Posterior cingulate gyrus (tissue), 11 donors: Measurements from ENCODE around the gene PHLDB3.

Experiments used
- DNase-seq, 10 donors: peaks; one replicate each; pipeline versions ENCODE4 v3.0.0 to v3.0.0-alpha.2; 2020 to 2021; ENCODE audit warnings: mixed read lengths in 3 of 10
- intact Hi-C: fragments of 100-400 bp; cut with DNase I; formaldehyde crosslinking; loops from one replicate; pipeline ENCODE4 v1.15.1; 2023

Gene PHLDB3

DNA sequence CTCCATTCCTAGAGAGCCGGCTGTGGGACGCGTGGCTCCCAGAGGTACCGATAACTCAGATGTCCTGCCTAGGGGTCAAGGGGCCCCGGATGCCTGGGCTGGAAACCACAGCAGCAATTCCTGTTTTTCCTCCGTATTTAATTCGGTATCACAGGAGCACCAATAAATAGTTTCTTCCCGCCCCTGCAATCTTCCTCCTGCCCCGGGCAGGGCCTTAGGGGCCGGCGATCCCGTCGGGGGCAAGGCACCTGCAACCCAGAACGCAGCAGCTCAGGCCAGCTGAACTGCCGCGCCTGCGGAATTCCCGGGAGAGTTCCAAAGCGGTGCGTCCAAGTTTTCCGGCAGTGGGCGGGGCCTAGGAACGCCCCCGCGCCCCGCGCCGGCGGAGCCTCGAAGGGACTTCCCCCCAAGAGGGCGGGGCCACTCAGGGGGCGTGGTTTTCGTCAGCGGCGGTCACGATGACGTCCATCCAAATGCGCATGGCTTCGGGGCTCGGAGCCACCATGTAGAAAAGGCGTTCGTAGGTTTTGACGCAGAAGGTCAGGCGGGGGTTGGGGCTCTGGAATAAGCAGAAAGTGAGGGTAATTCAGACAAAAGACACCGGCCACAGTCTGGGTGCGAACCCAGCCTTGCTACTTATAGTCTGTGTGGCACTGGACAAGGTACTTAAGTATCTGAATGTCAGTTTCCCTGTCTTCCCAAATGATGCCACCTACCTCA is 29.4 kb downstream of the PHLDB3 start:
- peak; percentile 79 to 99 (median 90) for DNase-seq
- intact Hi-C loops, result no loop called here

DNA sequence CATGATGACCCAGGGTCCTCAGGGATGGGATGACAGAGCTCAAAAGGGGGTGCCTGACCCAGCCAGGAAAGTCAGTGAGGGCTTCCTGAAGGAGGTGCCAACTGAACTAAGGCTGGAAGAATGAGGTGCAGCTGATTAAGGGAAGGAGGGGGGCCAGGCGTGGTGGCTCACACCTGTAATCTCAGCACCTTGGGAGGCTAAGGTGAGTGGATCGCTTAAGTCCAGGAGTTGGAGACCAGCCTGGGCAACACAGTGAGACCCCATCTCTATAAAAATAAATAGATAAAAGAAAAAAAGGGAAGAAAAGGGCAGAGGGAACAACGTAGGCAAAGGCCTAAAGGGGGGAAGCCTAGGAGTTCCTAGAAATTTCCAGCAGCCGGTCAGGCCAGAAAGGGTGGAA is 30.1 kb downstream of the PHLDB3 start:
- intact Hi-C loops, result no loop called here
- DNase-seq, result no peak

DNA sequence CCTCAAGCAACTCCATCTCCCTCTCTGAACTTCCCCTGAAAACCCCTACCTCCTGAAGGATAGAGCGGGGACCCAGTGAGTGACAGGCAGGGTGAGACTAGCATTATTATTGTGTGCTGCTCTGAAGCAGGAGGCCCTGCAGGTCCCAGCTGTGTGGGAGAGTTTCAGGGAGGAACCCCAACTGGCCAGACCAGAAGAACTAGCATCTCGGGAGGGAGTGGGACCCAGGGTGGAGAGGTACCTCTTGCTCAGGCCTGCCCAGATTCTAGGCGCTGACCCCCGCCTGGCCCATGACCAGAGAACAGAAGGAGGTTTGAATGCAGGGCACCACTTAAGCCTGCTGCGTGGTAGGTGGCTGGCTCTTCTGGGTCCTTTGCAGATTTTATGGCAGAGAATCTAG is 33.5 kb downstream of the PHLDB3 start:
- intact Hi-C loops, result no loop called here
- no peak for DNase-seq

DNA sequence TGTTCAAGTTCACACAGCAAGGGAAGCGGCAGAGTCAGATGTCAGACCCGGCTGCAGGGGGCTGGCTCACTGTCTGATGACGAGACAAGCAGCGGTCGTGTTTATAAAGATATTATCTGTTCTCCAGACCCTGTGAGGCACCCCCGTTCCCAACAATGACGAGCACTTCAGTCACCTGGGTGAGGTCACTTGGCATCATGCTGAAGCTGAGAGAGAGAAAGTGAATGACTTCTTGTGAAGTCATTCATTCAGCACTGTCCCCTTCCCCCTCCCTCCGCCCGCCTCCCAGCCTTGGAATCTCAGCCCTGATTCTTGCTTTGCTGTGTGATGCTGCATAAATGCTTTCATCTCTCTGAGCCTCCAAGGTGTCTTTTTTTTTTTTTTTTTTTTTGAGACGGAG is 34.3 kb downstream of the PHLDB3 start:
- DNase-seq, result peak in 1 of 10 donors; percentile 26
- intact Hi-C loops, result no loop called here

DNA sequence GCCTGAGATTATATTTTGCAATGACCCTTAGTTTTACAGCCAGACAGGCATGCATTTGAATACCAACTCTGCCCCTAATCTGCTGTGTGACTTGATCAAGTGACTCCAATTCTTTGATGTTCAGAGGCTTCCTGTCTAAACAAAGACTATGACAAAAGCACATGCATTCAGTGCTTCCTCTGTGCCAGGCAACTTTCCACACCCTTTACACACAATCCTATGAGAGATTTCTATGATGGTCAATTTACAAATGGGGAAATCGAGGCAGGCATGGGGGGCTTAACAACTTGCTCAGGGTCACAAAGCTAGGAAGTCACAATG is 35.4 kb downstream of the PHLDB3 start:
- intact Hi-C loops, result no loop called here
- no peak for DNase-seq

DNA sequence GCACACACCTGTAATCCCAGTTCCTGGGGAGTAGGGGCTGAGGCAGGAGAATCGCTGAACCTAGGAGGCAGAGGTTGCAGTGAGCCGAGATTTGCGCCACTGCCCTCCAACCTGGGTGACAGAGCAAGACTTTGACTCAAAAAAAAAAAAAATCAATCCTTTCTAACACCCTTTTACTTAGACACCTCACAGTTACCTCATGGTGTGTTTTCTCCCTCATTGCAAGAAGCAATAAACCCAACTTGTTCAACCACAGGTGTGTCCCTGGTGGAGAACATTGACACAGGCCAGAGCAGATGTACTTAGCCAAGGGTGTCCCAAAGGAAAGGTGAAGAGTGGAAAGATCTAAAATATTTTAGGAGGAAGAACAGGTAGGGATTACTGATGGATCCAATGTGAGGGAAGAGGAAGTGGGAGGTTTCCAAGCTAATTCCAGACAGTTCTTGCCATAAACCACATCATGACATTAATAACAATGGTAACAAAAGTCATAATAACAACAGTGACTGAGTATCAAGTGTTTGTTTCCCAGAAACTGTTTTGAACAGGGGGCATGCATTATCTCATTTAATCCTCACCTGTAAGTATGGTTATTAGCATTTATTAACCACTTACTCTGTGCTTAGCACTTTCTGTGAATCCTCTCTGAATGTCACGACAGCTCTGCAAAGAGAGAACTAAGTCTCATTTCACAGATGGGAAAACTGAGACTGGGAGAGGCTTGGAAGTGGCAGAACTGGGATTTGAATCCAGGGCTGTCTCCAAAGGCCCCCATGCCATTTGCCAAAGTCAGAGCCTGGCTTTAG is 36.0 kb downstream of the PHLDB3 start:
- intact Hi-C loops, result no loop called here
- no peak for DNase-seq

DNA sequence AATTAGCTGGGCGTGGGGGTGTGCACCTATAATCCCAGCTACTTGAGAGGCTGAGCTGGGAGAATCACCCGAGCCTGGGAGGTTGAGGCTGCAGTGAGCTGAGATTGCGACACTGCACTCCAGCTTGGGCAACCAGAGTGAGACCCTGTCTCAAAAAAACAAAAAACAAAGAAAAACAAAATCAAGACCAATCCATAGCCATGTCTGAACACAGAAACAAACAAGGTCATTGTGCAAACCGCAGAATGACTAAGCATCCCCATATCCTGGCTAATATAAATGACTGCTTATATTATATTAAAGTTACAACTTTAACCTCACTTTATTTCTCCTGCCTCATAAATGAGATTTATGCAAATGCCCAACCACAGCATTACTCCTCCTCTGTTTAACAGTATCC is 36.8 kb downstream of the PHLDB3 start:
- DNase-seq, result no peak
- intact Hi-C loops, result no loop called here

DNA sequence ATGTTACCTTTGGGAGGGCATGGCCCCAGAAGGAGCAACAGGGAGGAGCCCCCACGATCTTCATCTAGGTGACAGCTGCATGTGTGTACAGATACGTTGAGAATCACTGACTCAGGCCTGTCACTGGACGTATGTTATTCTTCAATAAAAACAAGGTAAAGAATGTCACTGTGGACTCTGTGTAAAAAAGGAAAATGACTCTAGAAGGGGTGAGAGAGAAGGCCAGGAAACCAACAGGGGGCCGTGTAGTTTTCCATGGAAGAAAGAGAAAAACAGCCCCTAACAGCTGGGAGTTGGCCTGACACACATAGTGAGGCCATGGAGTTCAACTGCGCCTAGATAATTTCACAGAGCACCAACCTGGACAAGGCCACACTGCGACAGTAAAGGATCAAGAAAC is 37.3 kb downstream of the PHLDB3 start:
- DNase-seq, result no peak
- intact Hi-C loops, result no loop called here

DNA sequence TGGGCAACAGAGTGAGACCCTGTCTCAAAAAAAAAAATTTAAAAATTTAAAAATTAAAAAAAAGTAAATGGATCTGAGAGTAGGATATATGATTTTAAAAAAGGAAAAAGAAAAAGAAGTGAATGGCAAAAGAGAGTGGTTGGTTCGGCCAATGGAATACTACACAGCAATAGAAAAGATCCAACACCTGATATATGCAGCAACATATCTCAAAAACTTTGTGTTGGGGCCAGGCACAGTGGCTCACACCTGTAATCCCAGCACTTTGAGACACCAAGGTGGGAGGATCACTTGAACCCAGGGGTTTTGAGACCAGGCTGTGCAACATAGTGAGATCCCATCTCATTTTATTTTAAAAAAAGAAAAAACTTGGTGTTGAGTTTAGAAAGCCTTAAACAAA is 37.8 kb downstream of the PHLDB3 start:
- intact Hi-C loops, result no loop called here

DNA sequence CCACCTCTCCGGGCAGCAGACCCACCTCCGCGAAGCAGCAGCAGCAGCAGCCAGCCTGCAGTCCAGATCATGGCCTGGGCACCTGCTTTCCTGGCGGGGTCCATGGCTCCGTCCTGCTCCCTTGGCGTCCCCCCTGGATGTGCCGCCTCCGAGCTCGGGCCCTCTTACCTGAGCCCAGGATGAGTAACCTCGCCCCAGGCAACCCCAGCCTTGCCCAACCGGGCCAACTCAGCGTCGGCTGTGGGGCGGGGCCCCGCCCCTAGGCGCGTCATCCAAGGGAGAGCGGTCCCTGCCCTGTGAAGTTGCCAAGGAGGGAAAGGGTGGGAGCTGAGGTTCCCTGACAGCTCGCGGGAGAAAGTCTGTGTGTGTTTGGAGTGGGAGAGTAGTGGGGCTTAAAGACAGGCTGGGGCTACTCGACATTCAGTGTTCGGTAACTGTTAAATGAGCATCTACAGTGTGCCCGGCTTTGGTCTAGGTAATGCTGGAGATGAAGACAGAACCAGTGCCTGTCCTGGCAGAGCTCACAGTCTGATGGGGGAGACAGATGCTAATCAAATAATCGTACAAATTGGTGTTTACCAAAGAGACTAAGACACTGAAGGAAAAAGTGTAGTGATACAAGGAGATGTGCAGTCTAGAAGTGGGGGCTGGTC is 39.0 kb downstream of the PHLDB3 start, which contains the start of gene LYPD3:
TSS of gene LYPD3 (minus strand) at position 141 of the 653 bp plus-strand sequence. CDS start at position 104, 37 bp downstream.
- intact Hi-C loops, result no loop called here
- no peak for DNase-seq

More for the DNA sequence above, 37.8 kb downstream of the PHLDB3 start:
- DNase-seq, result no peak

DNA sequence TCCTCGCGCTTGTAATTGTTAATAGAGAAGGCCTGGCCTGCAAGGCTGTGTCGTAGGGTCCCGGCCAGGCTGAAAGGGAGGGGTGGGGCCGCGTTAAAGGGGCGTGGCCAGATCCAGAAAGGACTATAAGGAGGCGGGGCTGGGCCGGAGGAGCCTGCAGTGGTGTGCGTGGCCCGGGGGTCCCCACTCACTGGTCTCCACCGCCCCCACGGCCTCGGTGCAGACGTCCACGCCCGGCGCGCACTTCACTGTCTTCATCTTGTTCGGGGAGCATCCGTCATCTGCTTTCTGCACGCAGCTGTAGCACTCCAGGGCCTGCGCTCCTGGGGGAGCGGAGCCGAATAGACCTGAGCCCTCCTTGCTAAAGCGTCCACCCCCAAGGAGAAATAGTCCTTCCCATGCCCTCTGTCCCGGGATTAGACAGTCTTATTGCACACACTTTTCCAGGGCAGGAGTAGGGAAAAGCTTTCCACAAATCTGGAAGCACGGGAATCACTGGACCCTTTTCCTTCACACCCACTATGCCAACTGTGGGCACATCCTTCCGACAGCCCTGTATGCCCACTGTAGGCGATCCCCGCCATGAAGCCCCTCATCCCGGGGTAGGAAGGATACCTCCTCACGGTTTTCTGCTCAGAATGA is 40.3 kb downstream of the PHLDB3 start:
- intact Hi-C loops, result no loop called here
- peak in 8 of 10 donors; percentile 39 to 93 (median 62) for DNase-seq

DNA sequence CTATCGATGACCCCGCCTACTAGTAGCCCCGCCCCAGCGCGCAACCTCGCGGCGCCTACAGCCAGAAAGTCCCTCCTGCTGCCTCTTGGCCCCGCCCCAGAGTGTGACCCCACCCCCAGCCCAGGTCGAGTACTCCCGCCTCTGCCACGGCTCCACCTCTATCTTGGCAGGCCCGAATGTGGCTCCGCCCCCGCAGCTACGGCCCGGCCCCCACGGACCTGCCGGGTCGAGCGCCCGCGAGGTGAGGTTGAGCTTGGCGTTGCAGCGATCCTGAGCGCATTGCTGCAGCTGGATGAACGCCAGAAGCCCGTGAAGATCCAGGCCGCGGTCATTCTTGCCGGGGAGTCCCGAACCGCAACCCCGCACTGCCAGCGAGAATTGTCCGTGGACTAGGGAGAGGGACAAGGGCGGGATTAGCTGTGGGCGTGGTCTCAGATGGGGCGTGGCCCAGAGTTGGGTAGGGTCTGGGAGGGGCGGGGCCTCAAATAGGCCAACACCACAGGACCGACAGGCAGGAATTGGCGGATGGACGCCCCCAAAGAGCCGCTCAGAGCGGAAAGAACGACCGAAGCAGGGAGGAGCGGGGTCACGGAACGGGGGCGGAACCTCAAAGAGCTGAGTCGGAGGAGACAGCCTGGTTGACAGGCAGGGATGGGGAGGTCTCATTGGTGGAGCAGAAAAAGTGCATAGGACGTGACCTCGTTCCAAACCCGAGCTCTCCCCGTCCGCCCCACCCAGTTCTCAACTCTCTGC is 41.0 kb downstream of the PHLDB3 start:
- intact Hi-C loops, result no loop called here
- DNase-seq, result peak; percentile 72 to 98 (median 84)

DNA sequence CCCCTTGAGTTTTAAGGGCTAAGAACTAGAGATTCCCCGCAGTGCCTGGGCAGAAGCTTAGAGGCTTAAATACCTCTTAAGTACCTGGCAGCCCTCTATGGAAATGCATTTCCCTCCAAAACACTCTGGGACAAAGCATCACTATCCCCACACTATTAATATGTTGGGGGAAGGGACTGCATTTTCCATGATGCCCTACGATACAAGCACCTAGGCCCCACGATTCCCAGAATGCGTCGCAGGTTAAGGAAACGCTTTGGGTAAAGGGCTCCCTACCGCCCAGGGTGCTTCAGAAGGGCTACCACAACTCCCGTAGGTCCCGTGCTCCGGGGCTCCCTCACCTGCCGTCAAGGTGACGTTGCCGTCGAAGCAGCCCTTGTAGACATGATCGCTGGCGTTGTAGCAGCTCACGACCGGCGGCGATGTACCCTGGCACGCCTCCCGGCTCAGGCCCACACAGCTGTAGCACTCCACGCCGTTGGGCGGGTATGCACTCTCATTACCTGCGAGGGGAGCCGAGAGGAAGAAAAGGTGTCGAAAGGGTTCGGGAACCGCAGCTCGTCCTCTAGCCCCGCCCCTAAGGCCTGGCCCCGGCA is 41.7 kb downstream of the PHLDB3 start:
- intact Hi-C loops, result no loop called here
- DNase-seq, result no peak

DNA sequence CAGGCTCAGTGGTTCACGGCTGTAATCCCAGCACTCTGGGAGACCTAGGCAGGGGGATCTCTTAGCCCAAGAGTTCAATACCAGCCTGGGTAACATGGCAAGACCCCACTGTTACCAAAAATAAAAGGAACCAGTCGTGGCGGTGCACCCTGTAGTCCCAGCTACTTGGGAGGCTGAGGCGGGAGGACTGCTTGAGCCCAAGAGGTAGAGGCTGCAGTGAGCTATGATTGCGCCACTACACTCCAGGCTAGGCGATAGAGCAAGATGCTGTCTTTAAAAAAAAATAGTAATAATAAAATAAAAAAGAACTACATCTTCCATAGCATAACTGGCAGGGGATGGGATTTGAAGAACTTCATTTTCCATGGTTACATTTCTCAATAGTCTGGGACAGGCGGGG is 42.2 kb downstream of the PHLDB3 start:
- intact Hi-C loops, result no loop called here

DNA sequence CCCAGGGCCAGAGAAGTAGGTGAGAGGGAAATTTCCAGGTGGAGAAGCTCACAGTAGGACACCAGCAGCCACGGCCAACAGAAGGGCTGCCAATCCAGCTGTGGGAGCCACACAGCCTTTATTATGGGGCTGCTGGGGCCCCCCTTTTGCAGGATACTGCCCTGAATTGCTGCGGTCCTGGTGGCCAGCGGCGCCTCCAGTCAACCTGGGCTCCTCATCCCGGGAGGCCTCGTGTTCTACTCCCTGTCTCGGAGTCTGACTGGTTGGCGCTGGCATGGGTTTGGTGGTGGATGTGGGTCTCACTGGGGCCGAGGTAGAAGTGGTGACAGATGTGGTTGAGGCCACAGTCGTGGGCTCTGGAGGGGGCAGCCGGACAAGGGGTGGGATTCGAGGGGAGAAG is 43.2 kb downstream of the PHLDB3 start:
- DNase-seq, result peak in 1 of 10 donors; percentile 83
- intact Hi-C loops, result no loop called here

More for the DNA sequence above, 42.2 kb downstream of the PHLDB3 start:
- DNase-seq, result peak in 1 of 10 donors; percentile 13

DNA sequence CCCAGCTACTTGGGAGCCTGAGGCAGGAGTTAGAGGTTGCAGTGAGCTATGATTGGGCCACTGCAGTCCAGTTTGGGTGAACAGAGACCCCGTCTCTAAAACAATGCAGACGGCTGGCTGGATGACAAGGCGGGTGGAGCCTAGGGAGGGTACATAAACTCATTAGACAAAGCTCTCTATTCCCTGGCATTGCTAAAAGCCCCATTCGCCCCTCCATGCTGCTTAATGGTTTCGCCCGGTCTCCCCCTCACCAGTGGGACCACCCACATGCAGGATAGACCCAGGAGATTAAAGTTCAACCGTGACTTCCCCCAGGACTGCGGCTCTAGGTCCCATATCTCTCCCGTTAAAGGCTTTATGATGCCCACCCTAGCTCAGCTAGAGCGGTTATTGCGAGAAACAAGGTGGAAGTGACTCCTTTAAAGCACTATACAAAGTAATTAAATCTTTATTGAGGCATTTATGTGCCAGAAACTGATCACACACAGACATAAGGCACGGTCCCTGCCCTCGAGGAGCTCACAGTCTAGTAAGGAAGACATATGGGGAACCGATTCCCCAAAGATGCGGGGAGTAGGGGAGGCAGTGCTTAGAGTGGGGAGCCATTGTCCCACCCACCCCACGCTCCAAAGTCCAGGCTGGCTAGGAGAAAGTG is 44.1 kb downstream of the PHLDB3 start:
- intact Hi-C loops, result no loop called here
- peak in 2 of 10 donors; percentile 9 to 30 for DNase-seq

DNA sequence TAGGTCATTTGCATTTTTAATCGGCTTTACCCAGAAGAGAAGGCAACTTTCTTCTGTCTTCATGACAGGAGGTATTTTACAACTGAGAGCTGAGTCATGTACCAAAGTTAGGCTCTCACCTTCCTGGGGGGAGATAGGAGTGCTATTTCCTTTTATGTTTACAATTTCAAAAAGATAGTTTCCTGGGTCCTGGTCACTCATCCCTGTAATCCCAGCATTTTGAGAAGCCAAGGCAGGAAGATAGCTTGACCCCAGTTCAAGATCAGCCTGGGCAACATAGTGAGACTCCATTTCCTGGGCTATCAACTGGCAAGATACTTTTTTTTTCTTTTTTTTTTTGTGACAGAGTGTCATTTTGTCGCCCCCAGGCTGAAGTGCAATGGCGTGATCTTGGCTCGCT is 46.7 kb downstream of the PHLDB3 start:
- no peak for DNase-seq
- intact Hi-C loops, result no loop called here

DNA sequence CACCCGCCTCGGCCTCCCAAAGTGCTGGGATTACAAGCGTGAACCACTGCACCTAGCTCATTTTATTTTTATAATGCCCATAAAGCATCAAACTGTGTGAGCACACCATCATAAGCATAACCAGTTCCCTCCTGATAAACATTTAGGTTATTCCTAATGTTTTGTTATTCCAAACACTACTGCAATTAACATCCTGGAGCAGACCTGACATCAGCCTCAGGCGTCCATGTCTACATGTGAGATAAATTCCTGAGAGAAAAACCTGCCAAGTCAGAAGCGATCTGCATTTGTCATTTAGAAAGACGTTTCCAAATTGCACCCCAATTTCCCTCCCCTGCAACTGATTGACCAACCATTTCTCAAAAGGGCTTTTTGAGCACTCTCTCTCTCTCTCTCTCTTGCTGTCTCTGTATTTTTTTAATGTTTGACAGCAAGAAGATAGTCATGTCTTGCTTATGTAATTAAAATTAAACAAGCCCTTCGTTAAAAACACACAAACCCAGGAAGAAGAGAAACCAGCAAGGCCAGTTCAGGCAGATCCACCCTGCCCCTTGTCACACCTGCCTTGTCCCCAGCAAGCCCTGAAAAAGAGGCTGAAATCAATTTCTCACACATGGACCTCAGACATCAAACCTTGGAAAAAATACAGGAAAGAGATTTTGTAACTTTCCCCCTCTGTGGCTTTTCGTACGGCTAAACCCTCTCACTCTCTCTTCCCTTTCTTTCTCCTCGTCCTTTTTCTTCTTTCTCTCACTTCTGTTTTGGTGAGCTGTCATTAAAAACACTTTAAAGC is 49.0 kb downstream of the PHLDB3 start:
- intact Hi-C loops, result no loop called here
- peak in 1 of 10 donors; percentile 12 for DNase-seq
